ENCODE measurements around the gene TTC31.

TTC31 gene

DNA sequence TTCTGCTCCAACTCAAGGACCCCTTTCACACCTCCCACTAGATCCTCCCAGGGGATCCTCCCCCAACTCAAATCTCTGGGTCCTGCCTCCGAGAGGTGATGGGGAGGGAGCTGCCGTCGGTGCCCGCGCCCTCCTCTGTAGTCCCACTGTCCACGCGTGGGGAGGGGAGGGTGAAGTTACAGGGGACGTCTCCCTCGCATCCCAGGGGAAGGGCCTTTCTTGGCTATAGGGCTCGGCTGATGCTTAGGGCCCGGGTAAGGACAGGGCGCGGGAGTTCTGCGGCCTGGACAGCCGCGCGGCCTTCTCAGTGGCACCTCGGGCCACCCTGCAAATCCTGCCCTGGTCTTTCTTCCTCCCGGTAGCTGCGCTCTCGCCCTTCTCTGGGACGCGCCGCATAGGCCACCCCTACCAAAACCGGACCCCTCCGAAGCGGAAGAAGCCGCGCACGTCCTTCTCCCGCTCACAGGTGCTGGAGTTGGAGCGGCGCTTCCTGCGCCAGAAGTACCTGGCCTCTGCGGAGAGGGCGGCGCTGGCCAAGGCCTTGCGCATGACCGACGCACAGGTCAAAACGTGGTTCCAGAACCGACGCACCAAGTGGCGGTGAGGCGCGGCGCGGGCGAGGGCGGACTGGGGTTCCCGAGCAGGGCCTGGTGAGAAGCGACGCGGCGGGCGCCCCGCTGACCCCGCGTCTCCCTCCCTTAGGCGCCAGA, 32.5 kb downstream of the TTC31 start:
- H3K4me3 ChIP-seq (ENCODE audit: severe bottlenecking) = no peak overlapping the region
- H3K27ac ChIP-seq (ENCODE audit: poor library complexity, severe bottlenecking) = no peak overlapping the region
- H3K36me3 ChIP-seq (ENCODE audit: low read depth) = no peaks in the 10 kb centered on the region
- H3K9me3 ChIP-seq (ENCODE audit: severe bottlenecking) = no peaks in the 10 kb centered on the region
- H3K27me3 ChIP-seq (ENCODE audit: insufficient read depth, poor library complexity, severe bottlenecking) = peaks cover 85% of the 10 kb centered on the region
- DNase-seq (ENCODE audit: low spot score) = peak; percentile 42
- H3K4me1 ChIP-seq (ENCODE audit: insufficient read depth, poor library complexity, severe bottlenecking) = no peaks in the 10 kb centered on the region
- TF ChIP-seq, protein P1, sequence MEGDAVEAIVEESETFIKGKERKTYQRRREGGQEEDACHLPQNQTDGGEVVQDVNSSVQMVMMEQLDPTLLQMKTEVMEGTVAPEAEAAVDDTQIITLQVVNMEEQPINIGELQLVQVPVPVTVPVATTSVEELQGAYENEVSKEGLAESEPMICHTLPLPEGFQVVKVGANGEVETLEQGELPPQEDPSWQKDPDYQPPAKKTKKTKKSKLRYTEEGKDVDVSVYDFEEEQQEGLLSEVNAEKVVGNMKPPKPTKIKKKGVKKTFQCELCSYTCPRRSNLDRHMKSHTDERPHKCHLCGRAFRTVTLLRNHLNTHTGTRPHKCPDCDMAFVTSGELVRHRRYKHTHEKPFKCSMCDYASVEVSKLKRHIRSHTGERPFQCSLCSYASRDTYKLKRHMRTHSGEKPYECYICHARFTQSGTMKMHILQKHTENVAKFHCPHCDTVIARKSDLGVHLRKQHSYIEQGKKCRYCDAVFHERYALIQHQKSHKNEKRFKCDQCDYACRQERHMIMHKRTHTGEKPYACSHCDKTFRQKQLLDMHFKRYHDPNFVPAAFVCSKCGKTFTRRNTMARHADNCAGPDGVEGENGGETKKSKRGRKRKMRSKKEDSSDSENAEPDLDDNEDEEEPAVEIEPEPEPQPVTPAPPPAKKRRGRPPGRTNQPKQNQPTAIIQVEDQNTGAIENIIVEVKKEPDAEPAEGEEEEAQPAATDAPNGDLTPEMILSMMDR (IDR thresholded peaks at IDR 0.05; ENCODE audit: poor library complexity, severe bottlenecking) = no peak
- ATAC-seq (ENCODE audit: low read depth) = no peak

DNA sequence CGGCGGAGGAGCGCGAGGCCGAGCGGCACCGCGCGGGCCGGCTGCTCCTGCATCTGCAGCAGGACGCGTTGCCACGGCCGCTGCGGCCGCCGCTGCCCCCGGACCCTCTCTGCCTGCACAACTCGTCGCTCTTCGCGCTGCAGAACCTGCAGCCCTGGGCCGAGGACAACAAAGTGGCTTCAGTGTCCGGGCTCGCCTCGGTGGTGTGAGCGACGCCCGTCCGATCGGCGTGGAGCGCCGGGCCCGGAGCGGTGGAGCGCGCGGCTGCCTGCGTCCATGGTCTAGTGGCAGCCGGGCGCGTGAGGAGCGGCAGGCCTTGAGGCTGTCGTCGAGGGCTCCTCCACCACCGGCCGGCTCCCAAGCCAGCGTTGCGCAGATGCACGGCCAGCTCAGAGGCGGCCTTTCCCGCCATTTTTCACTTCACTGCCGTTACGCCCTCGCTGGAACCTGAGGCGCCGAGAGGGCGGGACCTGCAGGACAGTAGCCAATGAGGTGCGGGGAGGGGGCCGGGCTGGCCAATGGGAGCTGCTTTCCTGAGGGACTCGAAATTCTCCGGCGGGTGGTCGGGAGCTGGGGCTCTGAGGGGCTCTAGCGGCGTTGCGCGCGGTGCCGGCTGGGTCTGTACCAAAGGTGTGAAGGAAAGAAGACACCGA, 33.2 kb downstream of the TTC31 start:
- DNase-seq (ENCODE audit: low spot score) = peak; percentile 69
- Histone ChIP-seq H3K27me3 (ENCODE audit: insufficient read depth, poor library complexity, severe bottlenecking) (peaks cover 85% of the 10 kb centered on the region), H3K36me3 (ENCODE audit: low read depth) (no peaks in the 10 kb centered on the region), H3K9me3 (ENCODE audit: severe bottlenecking) (no peaks in the 10 kb centered on the region), H3K4me3 (ENCODE audit: severe bottlenecking) (no peak overlapping the region), H3K27ac (ENCODE audit: poor library complexity, severe bottlenecking) (no peak overlapping the region), H3K4me1 (ENCODE audit: insufficient read depth, poor library complexity, severe bottlenecking) (no peaks in the 10 kb centered on the region)
- TF ChIP-seq, protein P1 (IDR thresholded peaks at IDR 0.05; ENCODE audit: poor library complexity, severe bottlenecking) = no peak
- ATAC-seq (ENCODE audit: low read depth) = no peak; the same call in 2 of the 3 replicates

DNA sequence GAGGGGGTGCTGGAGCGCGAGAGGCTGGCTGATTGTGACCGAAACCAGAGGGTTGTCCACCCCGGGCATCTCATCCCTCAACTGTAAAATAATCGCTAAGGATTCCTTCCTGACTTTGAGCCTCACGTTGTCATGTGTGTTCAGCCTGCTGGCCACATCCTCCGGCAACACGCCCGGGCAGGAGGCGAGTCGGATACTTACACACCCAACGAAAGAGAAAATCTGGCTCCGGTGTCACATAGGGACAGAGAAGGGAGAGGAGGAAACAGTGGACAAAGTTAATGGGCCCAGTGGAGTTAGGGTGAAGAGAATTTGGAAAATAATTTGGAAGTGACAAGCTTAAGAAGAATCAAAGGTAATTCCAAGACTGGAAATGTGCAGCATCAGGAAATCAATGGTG, 33.8 kb downstream of the TTC31 start:
- ATAC-seq (ENCODE audit: low read depth) (no peak), DNase-seq (ENCODE audit: low spot score) (no peak)
- TF ChIP-seq, protein P1 (IDR thresholded peaks at IDR 0.05; ENCODE audit: poor library complexity, severe bottlenecking) = no peak
- no peaks in the 10 kb centered on the region for H3K9me3 ChIP-seq (ENCODE audit: severe bottlenecking)
- no peaks in the 10 kb centered on the region for H3K4me1 ChIP-seq (ENCODE audit: insufficient read depth, poor library complexity, severe bottlenecking)
- H3K27me3 ChIP-seq (ENCODE audit: insufficient read depth, poor library complexity, severe bottlenecking) = peaks cover 82% of the 10 kb centered on the region
- H3K4me3 ChIP-seq (ENCODE audit: severe bottlenecking) = no peak overlapping the region
- no peaks in the 10 kb centered on the region for H3K36me3 ChIP-seq (ENCODE audit: low read depth)
- no peak overlapping the region for H3K27ac ChIP-seq (ENCODE audit: poor library complexity, severe bottlenecking)

DNA sequence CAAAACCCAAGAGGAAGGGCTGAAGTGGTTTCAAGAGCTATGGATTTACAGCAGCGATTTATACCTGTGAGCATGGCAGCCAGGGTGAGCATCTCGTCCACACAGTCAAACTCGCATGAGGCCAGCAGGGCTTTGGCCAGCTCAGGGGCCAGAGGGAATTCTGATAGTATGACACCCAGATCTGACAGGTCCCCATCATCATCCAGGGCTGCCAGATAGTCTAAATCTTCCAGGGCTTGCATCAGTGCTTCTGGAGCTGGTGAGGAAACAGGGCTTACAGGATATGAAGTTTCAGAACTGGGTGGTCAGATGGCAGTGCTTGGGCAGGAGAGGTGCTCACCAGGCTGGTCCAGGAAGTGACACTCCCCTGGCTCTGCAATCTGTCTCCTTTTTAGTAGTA, 39.6 kb downstream of the TTC31 start:
- H3K9me3 ChIP-seq (ENCODE audit: severe bottlenecking) = no peaks in the 10 kb centered on the region
- H3K4me1 ChIP-seq (ENCODE audit: insufficient read depth, poor library complexity, severe bottlenecking) = peaks cover 2% of the 10 kb centered on the region
- H3K4me3 ChIP-seq (ENCODE audit: severe bottlenecking) = no peak overlapping the region
- peaks cover 19% of the 10 kb centered on the region for H3K36me3 ChIP-seq (ENCODE audit: low read depth)
- H3K27me3 ChIP-seq (ENCODE audit: insufficient read depth, poor library complexity, severe bottlenecking) = peaks cover 23% of the 10 kb centered on the region
- no peak for ATAC-seq (ENCODE audit: low read depth)
- H3K27ac ChIP-seq (ENCODE audit: poor library complexity, severe bottlenecking) = no peak overlapping the region
- TF ChIP-seq, protein P1 (IDR thresholded peaks at IDR 0.05; ENCODE audit: poor library complexity, severe bottlenecking) = no peak
- DNase-seq (ENCODE audit: low spot score) = no peak

- DNase-seq (ENCODE audit: low spot score) = no peak
- ATAC-seq (ENCODE audit: low read depth) = no peak
- Histone ChIP-seq H3K4me3 (ENCODE audit: severe bottlenecking) (no peak overlapping the region), H3K9me3 (ENCODE audit: severe bottlenecking) (no peaks in the 10 kb centered on the region), H3K36me3 (ENCODE audit: low read depth) (peaks cover 31% of the 10 kb centered on the region), H3K27ac (ENCODE audit: poor library complexity, severe bottlenecking) (no peak overlapping the region), H3K27me3 (ENCODE audit: insufficient read depth, poor library complexity, severe bottlenecking) (peaks cover 10% of the 10 kb centered on the region), H3K4me1 (ENCODE audit: insufficient read depth, poor library complexity, severe bottlenecking) (peaks cover 2% of the 10 kb centered on the region)
- TF ChIP-seq, protein P1 (IDR thresholded peaks at IDR 0.05; ENCODE audit: poor library complexity, severe bottlenecking) = no peak
These were observed 41.1 kb downstream of the TTC31 start for GRCh38 chr2:74524005-74524404.
